Measurements from ENCODE around the gene PTPN6. TPM values are rescaled to one million over a fixed set of nuclear protein-coding genes. Genes with fewer than 3 reads are reported as not detected.

The PTPN6 gene
- total RNA-seq, 1 experiment from 2014 or later: 28.4 TPM

DNA sequence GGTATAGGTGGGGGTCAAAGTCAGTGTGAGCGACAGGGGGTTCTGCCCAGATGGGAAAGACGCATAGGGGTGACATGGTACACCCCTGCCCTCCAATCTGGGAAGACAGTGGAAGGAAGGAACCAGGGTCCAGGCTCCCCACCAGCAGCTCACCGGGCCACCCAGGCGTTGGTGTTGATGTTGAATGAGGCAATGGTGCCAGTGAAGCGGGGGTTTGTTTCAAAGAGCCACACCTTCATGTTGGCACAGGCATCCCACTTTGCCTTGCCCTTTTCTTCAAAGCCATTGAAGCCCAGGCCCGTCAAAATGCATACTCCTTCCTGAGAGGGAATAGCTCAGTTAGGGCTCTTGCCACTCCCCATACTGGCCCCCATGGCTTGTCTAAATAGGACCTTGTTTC, 27.0 kb downstream of the PTPN6 start:
- ChIA-PET POLR2A (ENCODE audit: unreplicated experiment) (interaction anchor here (0.6 kb wide), 2 partner anchors 41 to 91 kb away, joined by 5 to 6 read pairs; no protein-coding TSS in a partner anchor), CTCF (no interaction called here)
- no peaks in the 10 kb centered on the region for H4K20me1 ChIP-seq (ENCODE audit: low read length)
- no peaks in the 10 kb centered on the region for H3K9me2 ChIP-seq (replicated peaks; ENCODE audit: low read length)
- no peaks in the 10 kb centered on the region for H3K9me3 ChIP-seq (ENCODE audit: low read length)
- BruUV-seq (replicated peaks): no TSS peak
- H3K9ac ChIP-seq (ENCODE audit: low read length): no peak overlapping the region
- no peak overlapping the region for H2AFZ ChIP-seq (ENCODE audit: low read length)
- no peaks in the 10 kb centered on the region for H3K4me1 ChIP-seq (ENCODE audit: insufficient read depth, low read length)
- H3K79me2 ChIP-seq (ENCODE audit: low read length): peaks cover under 1% of the 10 kb centered on the region; the same call in 1 of the 2 replicates
- H3K4me3 ChIP-seq (ENCODE audit: low read length): no peak overlapping the region
- H3F3A ChIP-seq (ENCODE audit: low read length, unreplicated experiment): no peaks in the 10 kb centered on the region
- peaks cover 28% of the 10 kb centered on the region for H3K36me3 ChIP-seq (ENCODE audit: low read depth, low read length)
- H3K27ac ChIP-seq (ENCODE audit: low read length): no peak overlapping the region
- intact Hi-C loops (cut with micrococcal nuclease): no loop called here
- H3K27me3 ChIP-seq (ENCODE audit: low read length): no peaks in the 10 kb centered on the region
- TF ChIP-seq, protein P1, sequence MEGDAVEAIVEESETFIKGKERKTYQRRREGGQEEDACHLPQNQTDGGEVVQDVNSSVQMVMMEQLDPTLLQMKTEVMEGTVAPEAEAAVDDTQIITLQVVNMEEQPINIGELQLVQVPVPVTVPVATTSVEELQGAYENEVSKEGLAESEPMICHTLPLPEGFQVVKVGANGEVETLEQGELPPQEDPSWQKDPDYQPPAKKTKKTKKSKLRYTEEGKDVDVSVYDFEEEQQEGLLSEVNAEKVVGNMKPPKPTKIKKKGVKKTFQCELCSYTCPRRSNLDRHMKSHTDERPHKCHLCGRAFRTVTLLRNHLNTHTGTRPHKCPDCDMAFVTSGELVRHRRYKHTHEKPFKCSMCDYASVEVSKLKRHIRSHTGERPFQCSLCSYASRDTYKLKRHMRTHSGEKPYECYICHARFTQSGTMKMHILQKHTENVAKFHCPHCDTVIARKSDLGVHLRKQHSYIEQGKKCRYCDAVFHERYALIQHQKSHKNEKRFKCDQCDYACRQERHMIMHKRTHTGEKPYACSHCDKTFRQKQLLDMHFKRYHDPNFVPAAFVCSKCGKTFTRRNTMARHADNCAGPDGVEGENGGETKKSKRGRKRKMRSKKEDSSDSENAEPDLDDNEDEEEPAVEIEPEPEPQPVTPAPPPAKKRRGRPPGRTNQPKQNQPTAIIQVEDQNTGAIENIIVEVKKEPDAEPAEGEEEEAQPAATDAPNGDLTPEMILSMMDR (conservative IDR thresholded peaks at IDR 0.05; ENCODE audit: low read depth, low read length): no peak
- TF ChIP-seq EZH2phosphoT487 (IDR thresholded peaks at IDR 0.05; ENCODE audit: borderline replicate concordance, low read length) (no peak), EZH2 (IDR thresholded peaks at IDR 0.05; ENCODE audit: low read length, unreplicated experiment) (no peak)
- H3K4me2 ChIP-seq (ENCODE audit: low read length): no peak overlapping the region
- ATAC-seq: no peak
- DNase-seq: no peak

DNA sequence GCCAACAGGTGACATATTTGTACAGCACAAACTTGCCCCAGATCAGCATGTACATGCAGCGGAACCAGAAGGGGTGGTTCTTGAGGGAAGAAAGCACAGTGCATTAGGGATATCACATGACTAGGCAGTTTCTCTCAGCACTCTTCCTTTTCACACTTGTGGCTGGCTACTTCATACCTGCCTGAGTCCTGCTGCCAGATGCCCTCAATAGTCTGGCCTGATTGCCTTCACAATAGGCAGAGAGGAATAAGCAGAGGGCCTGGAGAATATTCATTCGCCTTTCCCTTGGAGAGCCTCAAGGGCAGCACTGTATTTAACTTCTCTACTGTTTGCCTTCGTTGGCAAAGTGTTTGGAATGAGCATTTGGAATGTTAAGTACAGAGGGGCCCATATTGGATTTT, 27.5 kb downstream of the PTPN6 start:
- Histone ChIP-seq H3K9ac (ENCODE audit: low read length) (no peak overlapping the region), H3K36me3 (ENCODE audit: low read depth, low read length) (peaks cover 28% of the 10 kb centered on the region), H3K79me2 (ENCODE audit: low read length) (no peaks in the 10 kb centered on the region), H3K4me1 (ENCODE audit: insufficient read depth, low read length) (no peaks in the 10 kb centered on the region), H3F3A (ENCODE audit: low read length, unreplicated experiment) (no peaks in the 10 kb centered on the region), H3K27me3 (ENCODE audit: low read length) (no peaks in the 10 kb centered on the region), H3K27ac (ENCODE audit: low read length) (no peak overlapping the region), H3K9me2 (replicated peaks; ENCODE audit: low read length) (no peaks in the 10 kb centered on the region), H3K4me2 (ENCODE audit: low read length) (no peak overlapping the region), H2AFZ (ENCODE audit: low read length) (no peak overlapping the region), H3K4me3 (ENCODE audit: low read length) (no peak overlapping the region), H4K20me1 (ENCODE audit: low read length) (no peaks in the 10 kb centered on the region), H3K9me3 (ENCODE audit: low read length) (no peaks in the 10 kb centered on the region)
- ChIA-PET CTCF (no interaction called here), POLR2A (ENCODE audit: unreplicated experiment) (no interaction called here)
- intact Hi-C loops (cut with micrococcal nuclease): no loop called here
- BruUV-seq (replicated peaks): no TSS peak
- TF ChIP-seq, protein P1 (conservative IDR thresholded peaks at IDR 0.05; ENCODE audit: low read depth, low read length): no peak
- TF ChIP-seq EZH2phosphoT487 (IDR thresholded peaks at IDR 0.05; ENCODE audit: borderline replicate concordance, low read length) (no peak), EZH2 (IDR thresholded peaks at IDR 0.05; ENCODE audit: low read length, unreplicated experiment) (no peak)
- DNase-seq: no peak
- no peak for ATAC-seq

DNA sequence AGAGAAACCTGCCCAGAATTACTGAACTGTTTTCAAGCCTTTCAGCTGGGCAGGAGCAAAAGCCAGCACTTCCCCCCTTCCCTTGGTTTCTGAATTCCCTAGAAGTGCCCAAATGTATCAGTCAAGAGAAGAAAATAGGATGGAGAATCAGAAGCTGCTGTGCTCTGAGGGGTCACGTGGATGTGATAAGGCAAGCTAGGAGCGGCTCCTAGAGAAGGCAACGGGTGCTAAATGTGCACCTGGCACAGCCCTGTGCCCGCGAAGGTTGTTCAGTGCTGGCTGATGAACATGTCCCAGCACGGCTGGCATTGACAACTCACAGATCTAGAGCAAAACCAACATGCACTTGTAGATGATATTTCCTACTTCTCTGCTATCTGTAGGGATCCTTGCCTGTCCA, 27.9 kb downstream of the PTPN6 start:
- Histone ChIP-seq H4K20me1 (ENCODE audit: low read length) (no peaks in the 10 kb centered on the region), H3K27me3 (ENCODE audit: low read length) (no peaks in the 10 kb centered on the region), H3K36me3 (ENCODE audit: low read depth, low read length) (peaks cover 25% of the 10 kb centered on the region), H3K4me1 (ENCODE audit: insufficient read depth, low read length) (no peaks in the 10 kb centered on the region), H3K9ac (ENCODE audit: low read length) (no peak overlapping the region), H3K9me3 (ENCODE audit: low read length) (no peaks in the 10 kb centered on the region), H3K4me2 (ENCODE audit: low read length) (no peak overlapping the region), H3K9me2 (replicated peaks; ENCODE audit: low read length) (no peaks in the 10 kb centered on the region), H2AFZ (ENCODE audit: low read length) (no peak overlapping the region), H3K79me2 (ENCODE audit: low read length) (no peaks in the 10 kb centered on the region), H3F3A (ENCODE audit: low read length, unreplicated experiment) (no peaks in the 10 kb centered on the region), H3K4me3 (ENCODE audit: low read length) (no peak overlapping the region), H3K27ac (ENCODE audit: low read length) (no peak overlapping the region)
- intact Hi-C loops (cut with micrococcal nuclease): no loop called here
- no TSS peak for BruUV-seq (replicated peaks)
- no peak for TF ChIP-seq EZH2 (IDR thresholded peaks at IDR 0.05; ENCODE audit: low read length, unreplicated experiment)
- no peak for TF ChIP-seq EZH2phosphoT487 (IDR thresholded peaks at IDR 0.05; ENCODE audit: borderline replicate concordance, low read length)
- TF ChIP-seq, protein P1 (conservative IDR thresholded peaks at IDR 0.05; ENCODE audit: low read depth, low read length): no peak
- CTCF ChIA-PET: no interaction called here
- DNase-seq (no peak), ATAC-seq (no peak)
- POLR2A ChIA-PET (ENCODE audit: unreplicated experiment): no interaction called here
